Cardiac muscle cell (in vitro differentiated cells and primary cell): Measurements from ENCODE around the gene MTCP1. TPM values are rescaled to one million over a fixed set of nuclear protein-coding genes. Genes with fewer than 3 reads are reported as not detected.
A peak's percentile ranks its signal among the peaks of the same experiment; 100 is the strongest.

Source experiments
- DNase-seq, 2 donors: peaks; one replicate each; pipeline versions ENCODE4 v3.0.0 to v3.0.0-alpha.2; 2010 to 2017; ENCODE audit warnings: low read depth in 1 of 2, low spot score in 1 of 2
- H3K27ac ChIP-seq: fragments of 200-600 bp; sonication (generic); 2 replicates; pipeline ENCODE4 v1.5.1; 2016
- H3K27me3 ChIP-seq: fragments of 200-600 bp; sonication (generic); 2 replicates; pipeline ENCODE4 v1.6.0; 2016; ENCODE audit warnings: control low read depth
- H3K36me3 ChIP-seq: fragments of 200-600 bp; sonication (generic); 2 replicates; pipeline ENCODE4 v1.5.1; 2016; ENCODE audit warnings: control low read depth
- H3K4me1 ChIP-seq: fragments of 200-600 bp; sonication (generic); 2 replicates; pipeline ENCODE4 v1.8.1; 2017; ENCODE audit warnings: low read depth, mild to moderate bottlenecking, mixed run types
- H3K4me3 ChIP-seq: fragments of 200-600 bp; sonication (generic); 2 replicates; pipeline ENCODE4 v1.5.1; 2016; ENCODE audit warnings: mild to moderate bottlenecking
- H3K9me3 ChIP-seq: fragments of 200-600 bp; sonication (generic); 2 replicates; pipeline ENCODE4 v1.5.1; 2017; ENCODE audit warnings: low read depth, mild to moderate bottlenecking, control low read depth
- polyA plus RNA-seq: library from polyadenylated mRNA; unstranded; fragments of >200 nt; fragmentation: Nextera tagmentation; extraction: Ambion mirVana; gene quantifications from 2 replicates; pipeline ENCODE4 v1.2.1, GENCODE V29; 2016
- total RNA-seq: library from RNA; depleted of rRNA; stranded (reverse); fragments of >200 nt; gene quantifications from 2 replicates; pipeline ENCODE4 v1.2.3, GENCODE V29; 2016
- TF ChIP-seq, protein P1 (sequence below): IDR thresholded peaks from 2 replicates; pipeline ENCODE4 v1.5.1; 2012; ENCODE audit warnings: low read depth, mild to moderate bottlenecking, low read length

MTCP1 gene
- total and polyA plus RNA-seq, 2 experiments from 2014 or later: 1.7 to 42.2 TPM

DNA sequence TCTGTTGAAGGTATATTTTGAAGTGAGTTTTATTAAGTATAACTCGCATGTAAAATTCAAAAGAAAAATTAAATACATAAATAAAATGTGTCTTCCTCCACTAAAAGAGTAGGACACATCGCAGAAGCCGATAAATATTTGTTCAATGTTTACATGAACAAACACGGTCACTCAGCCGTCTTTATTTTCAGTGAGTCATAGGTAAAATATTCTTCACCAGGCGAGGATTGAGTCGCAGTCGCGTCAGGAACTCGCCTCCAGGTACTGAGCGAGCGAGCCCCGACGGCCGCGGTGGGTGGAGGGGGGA lies 44.6 kb downstream of the MTCP1 start:
- Histone ChIP-seq H3K27ac (peak overlapping the region; percentile 99), H3K36me3 (no peaks in the 10 kb centered on the region), H3K4me1 (peaks cover 10% of the 10 kb centered on the region), H3K27me3 (no peaks in the 10 kb centered on the region), H3K9me3 (no peaks in the 10 kb centered on the region), H3K4me3 (peak overlapping the region; percentile 51)
- TF ChIP-seq, protein P1, sequence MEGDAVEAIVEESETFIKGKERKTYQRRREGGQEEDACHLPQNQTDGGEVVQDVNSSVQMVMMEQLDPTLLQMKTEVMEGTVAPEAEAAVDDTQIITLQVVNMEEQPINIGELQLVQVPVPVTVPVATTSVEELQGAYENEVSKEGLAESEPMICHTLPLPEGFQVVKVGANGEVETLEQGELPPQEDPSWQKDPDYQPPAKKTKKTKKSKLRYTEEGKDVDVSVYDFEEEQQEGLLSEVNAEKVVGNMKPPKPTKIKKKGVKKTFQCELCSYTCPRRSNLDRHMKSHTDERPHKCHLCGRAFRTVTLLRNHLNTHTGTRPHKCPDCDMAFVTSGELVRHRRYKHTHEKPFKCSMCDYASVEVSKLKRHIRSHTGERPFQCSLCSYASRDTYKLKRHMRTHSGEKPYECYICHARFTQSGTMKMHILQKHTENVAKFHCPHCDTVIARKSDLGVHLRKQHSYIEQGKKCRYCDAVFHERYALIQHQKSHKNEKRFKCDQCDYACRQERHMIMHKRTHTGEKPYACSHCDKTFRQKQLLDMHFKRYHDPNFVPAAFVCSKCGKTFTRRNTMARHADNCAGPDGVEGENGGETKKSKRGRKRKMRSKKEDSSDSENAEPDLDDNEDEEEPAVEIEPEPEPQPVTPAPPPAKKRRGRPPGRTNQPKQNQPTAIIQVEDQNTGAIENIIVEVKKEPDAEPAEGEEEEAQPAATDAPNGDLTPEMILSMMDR: no peak
- no peak for DNase-seq

DNA sequence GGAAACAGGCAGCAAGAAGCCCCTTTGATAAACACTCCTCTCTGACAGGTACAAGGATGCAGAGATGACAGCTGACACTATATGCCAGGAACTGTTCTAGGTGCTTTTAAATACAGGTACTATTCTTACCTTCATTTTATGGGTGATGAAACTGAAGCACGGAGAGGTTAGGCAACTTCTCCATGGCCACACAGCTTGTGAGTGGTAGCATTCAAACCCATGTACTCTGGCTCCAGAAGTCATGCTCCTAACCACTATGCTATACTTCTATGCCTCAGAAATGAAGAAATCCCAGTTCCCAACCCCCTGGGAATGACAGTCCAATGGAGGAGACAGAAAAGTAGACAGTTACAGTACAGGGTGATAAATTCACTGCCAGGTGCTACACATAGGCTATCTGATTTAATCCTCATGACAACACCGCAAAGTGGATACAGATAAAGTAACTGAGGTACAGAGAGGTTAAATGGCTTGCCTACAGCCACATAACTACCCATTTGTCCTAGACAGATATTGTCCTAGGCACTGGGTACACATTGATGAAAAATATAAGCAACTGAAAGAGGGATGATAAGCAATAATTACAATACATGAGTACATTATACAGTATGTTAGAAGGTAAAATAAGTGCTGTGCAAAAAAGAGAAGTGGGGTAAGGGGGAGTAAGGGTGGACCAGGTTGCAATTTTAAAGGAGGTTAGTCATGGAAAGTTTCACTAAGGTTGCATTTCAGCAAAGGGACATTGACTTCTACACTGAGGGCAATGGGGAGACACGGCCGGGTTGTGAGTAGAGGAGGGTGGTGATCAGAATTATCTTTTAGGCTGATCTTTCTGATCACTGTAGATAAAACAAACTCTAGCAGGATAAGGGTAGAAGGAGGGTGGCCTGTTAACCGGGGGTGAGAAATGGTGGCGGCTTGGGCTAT lies 46.8 kb downstream of the MTCP1 start:
- DNase-seq: no peak
- Histone ChIP-seq H3K4me3 (no peak overlapping the region), H3K27me3 (no peaks in the 10 kb centered on the region)

DNA sequence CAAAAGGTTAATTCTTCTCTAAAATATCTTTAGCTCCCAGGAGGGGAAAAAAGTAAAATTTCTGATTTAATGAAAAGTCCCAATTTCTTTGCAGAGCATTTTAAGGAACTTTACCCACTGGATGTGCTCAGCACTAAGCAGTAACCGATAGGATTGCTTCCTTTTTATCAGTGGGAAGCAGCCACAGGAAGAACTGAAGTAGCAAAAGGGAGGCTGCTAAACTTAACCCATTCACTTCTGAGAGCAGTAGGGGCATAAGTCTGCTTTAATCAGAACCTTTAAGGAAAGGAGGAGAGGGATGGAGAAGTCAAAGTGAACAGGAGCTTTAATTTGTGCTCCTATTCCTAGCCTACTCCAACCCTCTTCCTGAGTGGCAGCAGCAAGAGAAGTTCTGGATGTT lies 48.4 kb downstream of the MTCP1 start, which contains the start of gene F8:
Gene F8 (minus strand): TSS at position 139 of the 400 bp plus-strand sequence. CDS start 171 bp downstream, outside the sequence.
- H3K4me3 ChIP-seq: no peak within 1 kb of the TSS
- no peaks in the 10 kb centered on the region for H3K27me3 ChIP-seq
- no peaks in the 10 kb centered on the region for H3K36me3 ChIP-seq
- H3K9me3 ChIP-seq: no peaks in the 10 kb centered on the region
- TF ChIP-seq, protein P1: no peak
- H3K4me1 ChIP-seq: no peaks in the 10 kb centered on the region
- H3K27ac ChIP-seq: no peak within 1 kb of the TSS
- DNase-seq: no peak

More for the DNA sequence above, 46.8 kb downstream of the MTCP1 start:
- H3K36me3 ChIP-seq: no peaks in the 10 kb centered on the region
- TF ChIP-seq, protein P1: no peak
- H3K9me3 ChIP-seq: no peaks in the 10 kb centered on the region
- peaks cover 9% of the 10 kb centered on the region for H3K4me1 ChIP-seq
- no peak overlapping the region for H3K27ac ChIP-seq

DNA sequence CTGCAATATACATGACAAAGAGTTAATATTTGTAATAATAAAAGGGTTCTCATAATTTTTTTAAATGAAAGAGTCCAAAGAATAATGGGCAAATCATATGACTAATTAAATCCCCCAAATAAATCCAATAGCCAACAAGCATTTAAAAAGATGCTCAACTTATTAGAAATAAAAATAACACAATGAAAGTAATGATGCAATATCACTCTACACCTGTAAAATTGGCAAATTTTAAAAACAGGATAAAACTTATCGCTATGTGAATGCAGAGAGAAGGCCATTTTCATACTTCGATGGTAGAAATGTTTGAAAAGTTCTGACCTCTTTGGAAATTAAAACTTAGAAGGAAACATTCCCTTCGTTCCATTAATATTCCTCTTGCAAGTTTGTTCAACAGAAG lies 50.3 kb downstream of the MTCP1 start:
- DNase-seq: no peak
- TF ChIP-seq, protein P1: no peak
- H3K27ac ChIP-seq: no peak overlapping the region

More for the DNA sequence above, 50.3 kb downstream of the MTCP1 start:
- no peaks in the 10 kb centered on the region for H3K27me3 ChIP-seq
- no peaks in the 10 kb centered on the region for H3K36me3 ChIP-seq
- H3K4me3 ChIP-seq: no peak overlapping the region
- no peaks in the 10 kb centered on the region for H3K9me3 ChIP-seq
- H3K4me1 ChIP-seq: no peaks in the 10 kb centered on the region

Other genes starting within 250 kb of the MTCP1 start
- gene SMIM9, start 236.5 kb downstream of the MTCP1 start, total RNA-seq: not detected in 2 replicates
- gene SMIM9, start 236.5 kb downstream of the MTCP1 start, polyA plus RNA-seq: not detected in 2 replicates
- 16.0 and 16.8 TPM in 2 replicates for gene F8A1, start 184.8 kb downstream of the MTCP1 start, total RNA-seq
- 39.0 and 42.8 TPM in 2 replicates for gene F8A1, start 184.8 kb downstream of the MTCP1 start, polyA plus RNA-seq
- 7.5 and 10.0 TPM in 2 replicates for gene F8, start 48.4 kb downstream of the MTCP1 start, total RNA-seq
- gene F8, start 48.4 kb downstream of the MTCP1 start, polyA plus RNA-seq: 3.2 and 4.5 TPM in 2 replicates
- 51.0 and 62.6 TPM in 2 replicates for gene FUNDC2, start 44.3 kb downstream of the MTCP1 start, total RNA-seq
- 119 and 126 TPM in 2 replicates for gene FUNDC2, start 44.3 kb downstream of the MTCP1 start, polyA plus RNA-seq
- 23.3 and 48.7 TPM in 2 replicates for gene CMC4, start within 50 bp of the MTCP1 start, total RNA-seq
- gene CMC4, start within 50 bp of the MTCP1 start, polyA plus RNA-seq: 25.6 and 32.0 TPM in 2 replicates
- 6.0 and 7.6 TPM in 2 replicates for gene BRCC3, start 372 bp upstream of the MTCP1 start, total RNA-seq
- gene BRCC3, start 372 bp upstream of the MTCP1 start, polyA plus RNA-seq: 24.7 and 28.0 TPM in 2 replicates
- gene VBP1, start 145.3 kb upstream of the MTCP1 start, total RNA-seq: 42.8 and 50.2 TPM in 2 replicates
- 116 and 121 TPM in 2 replicates for gene VBP1, start 145.3 kb upstream of the MTCP1 start, polyA plus RNA-seq
- gene RAB39B, start 193.4 kb upstream of the MTCP1 start, total RNA-seq: 1.7 and 2.1 TPM in 2 replicates
- gene RAB39B, start 193.4 kb upstream of the MTCP1 start, polyA plus RNA-seq: 3.0 and 4.2 TPM in 2 replicates